ENCODE measurements around the gene GNPTAB. TPM values are rescaled to one million over a fixed set of nuclear protein-coding genes. Genes with fewer than 3 reads are reported as not detected.
A peak's percentile ranks its signal among the peaks of the same experiment; 100 is the strongest.

Gene GNPTAB
- total RNA-seq, 1 experiment from 2014 or later = 40.8 TPM

DNA sequence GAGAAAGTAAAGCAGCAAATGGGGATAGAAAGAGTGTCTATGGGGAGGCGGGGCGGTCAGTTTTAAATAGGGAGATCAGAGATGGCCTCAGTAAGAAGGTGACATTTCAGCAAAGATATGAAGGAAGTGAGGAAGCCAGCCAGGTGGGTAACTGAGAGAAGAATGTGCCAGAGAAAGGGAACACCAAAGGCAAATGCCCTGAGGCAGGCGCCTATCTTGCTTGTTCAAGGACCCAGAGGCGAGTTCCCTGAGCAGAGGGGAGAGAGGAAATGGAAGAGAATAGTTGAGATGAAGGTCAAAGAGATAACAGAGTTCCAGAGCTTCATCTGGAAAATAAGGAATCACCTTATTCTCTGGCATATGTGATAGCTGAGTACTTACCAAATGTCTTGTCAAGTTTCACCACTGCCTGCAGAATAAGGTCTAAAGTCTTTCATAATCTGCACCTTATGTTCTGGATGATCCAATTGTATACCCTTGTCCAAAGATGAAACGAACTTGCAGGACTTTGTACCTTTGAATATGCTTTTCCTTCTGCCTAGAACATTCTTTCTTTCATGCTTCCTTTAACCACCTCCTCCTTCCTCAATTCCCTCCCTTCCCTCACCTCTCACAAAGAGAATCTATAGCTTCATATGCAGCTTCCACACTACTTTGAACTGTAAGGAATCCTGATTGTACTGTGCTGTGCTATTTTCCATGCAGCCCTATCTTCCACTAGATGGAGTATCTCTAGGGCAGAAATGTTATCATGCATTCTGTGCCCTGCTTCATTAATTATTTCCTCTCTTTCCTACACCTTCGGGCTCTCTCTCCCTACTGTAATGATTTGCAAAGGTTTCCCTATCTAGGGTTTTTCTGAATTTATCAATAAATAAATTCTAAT, 38.5 kb downstream of the GNPTAB start:
- TF ChIP-seq, protein P1, sequence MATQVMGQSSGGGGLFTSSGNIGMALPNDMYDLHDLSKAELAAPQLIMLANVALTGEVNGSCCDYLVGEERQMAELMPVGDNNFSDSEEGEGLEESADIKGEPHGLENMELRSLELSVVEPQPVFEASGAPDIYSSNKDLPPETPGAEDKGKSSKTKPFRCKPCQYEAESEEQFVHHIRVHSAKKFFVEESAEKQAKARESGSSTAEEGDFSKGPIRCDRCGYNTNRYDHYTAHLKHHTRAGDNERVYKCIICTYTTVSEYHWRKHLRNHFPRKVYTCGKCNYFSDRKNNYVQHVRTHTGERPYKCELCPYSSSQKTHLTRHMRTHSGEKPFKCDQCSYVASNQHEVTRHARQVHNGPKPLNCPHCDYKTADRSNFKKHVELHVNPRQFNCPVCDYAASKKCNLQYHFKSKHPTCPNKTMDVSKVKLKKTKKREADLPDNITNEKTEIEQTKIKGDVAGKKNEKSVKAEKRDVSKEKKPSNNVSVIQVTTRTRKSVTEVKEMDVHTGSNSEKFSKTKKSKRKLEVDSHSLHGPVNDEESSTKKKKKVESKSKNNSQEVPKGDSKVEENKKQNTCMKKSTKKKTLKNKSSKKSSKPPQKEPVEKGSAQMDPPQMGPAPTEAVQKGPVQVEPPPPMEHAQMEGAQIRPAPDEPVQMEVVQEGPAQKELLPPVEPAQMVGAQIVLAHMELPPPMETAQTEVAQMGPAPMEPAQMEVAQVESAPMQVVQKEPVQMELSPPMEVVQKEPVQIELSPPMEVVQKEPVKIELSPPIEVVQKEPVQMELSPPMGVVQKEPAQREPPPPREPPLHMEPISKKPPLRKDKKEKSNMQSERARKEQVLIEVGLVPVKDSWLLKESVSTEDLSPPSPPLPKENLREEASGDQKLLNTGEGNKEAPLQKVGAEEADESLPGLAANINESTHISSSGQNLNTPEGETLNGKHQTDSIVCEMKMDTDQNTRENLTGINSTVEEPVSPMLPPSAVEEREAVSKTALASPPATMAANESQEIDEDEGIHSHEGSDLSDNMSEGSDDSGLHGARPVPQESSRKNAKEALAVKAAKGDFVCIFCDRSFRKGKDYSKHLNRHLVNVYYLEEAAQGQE (IDR thresholded peaks at IDR 0.05; ENCODE audit: insufficient read depth in 1 of 2, low read depth in 2 of 2, low read length in 1 of 2) = no peak
- TF ChIP-seq POLR2AphosphoS5 (IDR thresholded peaks at IDR 0.05; ENCODE audit: low read depth, low read length) = no peak
- TF ChIP-seq, protein P2, sequence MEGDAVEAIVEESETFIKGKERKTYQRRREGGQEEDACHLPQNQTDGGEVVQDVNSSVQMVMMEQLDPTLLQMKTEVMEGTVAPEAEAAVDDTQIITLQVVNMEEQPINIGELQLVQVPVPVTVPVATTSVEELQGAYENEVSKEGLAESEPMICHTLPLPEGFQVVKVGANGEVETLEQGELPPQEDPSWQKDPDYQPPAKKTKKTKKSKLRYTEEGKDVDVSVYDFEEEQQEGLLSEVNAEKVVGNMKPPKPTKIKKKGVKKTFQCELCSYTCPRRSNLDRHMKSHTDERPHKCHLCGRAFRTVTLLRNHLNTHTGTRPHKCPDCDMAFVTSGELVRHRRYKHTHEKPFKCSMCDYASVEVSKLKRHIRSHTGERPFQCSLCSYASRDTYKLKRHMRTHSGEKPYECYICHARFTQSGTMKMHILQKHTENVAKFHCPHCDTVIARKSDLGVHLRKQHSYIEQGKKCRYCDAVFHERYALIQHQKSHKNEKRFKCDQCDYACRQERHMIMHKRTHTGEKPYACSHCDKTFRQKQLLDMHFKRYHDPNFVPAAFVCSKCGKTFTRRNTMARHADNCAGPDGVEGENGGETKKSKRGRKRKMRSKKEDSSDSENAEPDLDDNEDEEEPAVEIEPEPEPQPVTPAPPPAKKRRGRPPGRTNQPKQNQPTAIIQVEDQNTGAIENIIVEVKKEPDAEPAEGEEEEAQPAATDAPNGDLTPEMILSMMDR (IDR thresholded peaks at IDR 0.05) = peak; percentile 47; the same call in 1 of the 2 replicates
- TF ChIP-seq SIN3A (IDR thresholded peaks at IDR 0.05; ENCODE audit: borderline replicate concordance, insufficient read depth, low read depth, low read length) = no peak
- TF ChIP-seq TCF7L2 (IDR thresholded peaks at IDR 0.05; ENCODE audit: low read depth, low read length) = no peak
- in situ Hi-C loops (cut with HindIII; ENCODE audit: low pct_unique_long_range_greater_than_20kb, low sequenced_read_pairs) = no loop called here
- ATAC-seq (no peak), DNase-seq (ENCODE audit: low read depth, low spot score) (no peak)
- ChIA-PET CTCF (interaction anchor here (0.6 to 0.7 kb wide), 2 partner anchors 38 to 47 kb away, joined by 3 to 12 read pairs; no protein-coding TSS in a partner anchor), POLR2A (no interaction called here)
- no TSS peak for BruUV-seq (replicated peaks)
- no peaks in the 10 kb centered on the region for H3K36me3 ChIP-seq (ENCODE audit: control insufficient read depth, insufficient read depth, low read length)
- no peaks in the 10 kb centered on the region for H3K9me3 ChIP-seq (ENCODE audit: control insufficient read depth, insufficient read depth, low read depth, low read length)
- H3K4me1 ChIP-seq (ENCODE audit: control insufficient read depth, insufficient read depth, low read length) = no peaks in the 10 kb centered on the region
- intact Hi-C loops (cut with micrococcal nuclease; ENCODE audit: unreplicated experiment) = no loop called here
- H3K27ac ChIP-seq (ENCODE audit: low read length) = no peak overlapping the region
- no peaks in the 10 kb centered on the region for H3K27me3 ChIP-seq (ENCODE audit: control insufficient read depth, insufficient read depth, low read length)
- H3K4me3 ChIP-seq (ENCODE audit: low read depth in 2 of 2, low read length in 2 of 2) = no peak overlapping the region

GRCh38 chr12:101789171-101789570, 41.6 kb downstream of the GNPTAB start:
- ChIA-PET CTCF (no interaction called here), POLR2A (no interaction called here)
- intact Hi-C loops (cut with micrococcal nuclease; ENCODE audit: unreplicated experiment) (no loop called here), in situ Hi-C loops (cut with HindIII; ENCODE audit: low pct_unique_long_range_greater_than_20kb, low sequenced_read_pairs) (no loop called here)
- no peak for TF ChIP-seq SIN3A (IDR thresholded peaks at IDR 0.05; ENCODE audit: borderline replicate concordance, insufficient read depth, low read depth, low read length)
- TF ChIP-seq, protein P1 (IDR thresholded peaks at IDR 0.05; ENCODE audit: insufficient read depth in 1 of 2, low read depth in 2 of 2, low read length in 1 of 2) = no peak
- no peak for TF ChIP-seq POLR2AphosphoS5 (IDR thresholded peaks at IDR 0.05; ENCODE audit: low read depth, low read length)
- no peak for TF ChIP-seq TCF7L2 (IDR thresholded peaks at IDR 0.05; ENCODE audit: low read depth, low read length)
- TF ChIP-seq, protein P2 (IDR thresholded peaks at IDR 0.05) = no peak
- H3K4me1 ChIP-seq (ENCODE audit: control insufficient read depth, insufficient read depth, low read length) = no peaks in the 10 kb centered on the region
- H3K27ac ChIP-seq (ENCODE audit: low read length) = no peak overlapping the region
- BruUV-seq (replicated peaks) = no TSS peak
- H3K9me3 ChIP-seq (ENCODE audit: control insufficient read depth, insufficient read depth, low read depth, low read length) = no peaks in the 10 kb centered on the region
- H3K4me3 ChIP-seq (ENCODE audit: low read depth in 2 of 2, low read length in 2 of 2) = no peak overlapping the region
- no peak for DNase-seq (ENCODE audit: low read depth, low spot score)
- no peak for ATAC-seq
- no peaks in the 10 kb centered on the region for H3K36me3 ChIP-seq (ENCODE audit: control insufficient read depth, insufficient read depth, low read length)
- no peaks in the 10 kb centered on the region for H3K27me3 ChIP-seq (ENCODE audit: control insufficient read depth, insufficient read depth, low read length)

Data from Panc1 (cell line).